ENCODE data around the gene IL12A. TPM values are rescaled to one million over a fixed set of nuclear protein-coding genes. Genes with fewer than 3 reads are reported as not detected.

Gene IL12A
- total and polyA plus RNA-seq, 2 of the 8 experiments (the other 6 are each of a cell fraction or from before 2014, with no cell fraction given): 0.41 to 0.92 TPM

DNA sequence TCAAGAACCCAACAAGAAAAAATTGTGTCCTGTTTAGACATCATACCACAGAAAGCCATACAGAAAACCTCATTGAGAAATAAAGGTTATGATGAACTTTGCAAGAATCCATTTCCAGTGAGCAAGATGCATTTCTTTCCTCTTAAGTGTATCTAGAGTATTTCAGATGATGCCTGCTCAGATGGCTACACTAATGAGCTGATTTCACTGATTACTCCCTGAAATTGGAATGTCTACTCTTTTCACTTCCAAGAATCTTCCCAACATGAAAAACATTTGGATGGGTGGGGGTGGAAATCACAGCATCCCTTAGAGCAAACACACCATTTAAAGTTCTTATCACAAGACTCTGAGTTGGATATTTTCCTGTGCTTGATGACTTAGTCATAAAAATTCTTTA is 41.4 kb upstream of the IL12A start:
- ChIA-PET CTCF (ENCODE audit: partially characterized antibody) (interaction anchor here (1.0 to 3.2 kb wide), 5 partner anchors 39 to 129 kb away, joined by 3 to 13 read pairs (median 3); no protein-coding TSS in a partner anchor), POLR2A (ENCODE audit: partially characterized antibody) (no interaction called here)
- FAIRE-seq: no peak

More for the DNA sequence above, 41.4 kb upstream of the IL12A start:
- no peaks in the 10 kb centered on the region for H3K27me3 ChIP-seq (replicated peaks in 1 of 4; ENCODE audit: control insufficient read depth in 3 of 4, extremely low read depth in 1 of 4, insufficient read depth in 3 of 4, low read length in 3 of 4)
- H2BK5ac ChIP-seq (ENCODE audit: low read depth, low read length): no peak overlapping the region
- no peak overlapping the region for H4K8ac ChIP-seq (ENCODE audit: extremely low read depth, insufficient read depth, low read length)
- H3K4me2 ChIP-seq (ENCODE audit: insufficient read depth in 1 of 2, low read depth in 2 of 2, low read length in 2 of 2): no peak overlapping the region
- H4K20me1 ChIP-seq (replicated peaks in 1 of 2; ENCODE audit: control insufficient read depth in 1 of 2, insufficient read depth in 2 of 2, low read length in 2 of 2): no peaks in the 10 kb centered on the region
- no peaks in the 10 kb centered on the region for H3K79me2 ChIP-seq (ENCODE audit: control insufficient read depth in 1 of 2, insufficient read depth in 2 of 2, low read length in 2 of 2)
- DNase-seq (ENCODE audit: low read depth in 1 of 2, low spot score in 2 of 2): no peak
- H2AK5ac ChIP-seq (ENCODE audit: low read depth, low read length): no peak overlapping the region
- no peak overlapping the region for H3K4ac ChIP-seq (replicated peaks; ENCODE audit: insufficient read length, low read depth, low read length)
- H3K79me1 ChIP-seq (ENCODE audit: low read depth, low read length): no peaks in the 10 kb centered on the region
- H2BK12ac ChIP-seq (ENCODE audit: low read depth, low read length): no peak overlapping the region
- H3K9me3 ChIP-seq (ENCODE audit: insufficient read depth in 2 of 2, low read depth in 1 of 2, low read length in 1 of 2): peaks cover 0 to 2% of the 10 kb centered on the region in 2 experiments; a peak in 1 of 4 replicates
- no peak overlapping the region for H3K56ac ChIP-seq (replicated peaks; ENCODE audit: insufficient read length, low read depth, low read length)
- H3K36me3 ChIP-seq (ENCODE audit: control insufficient read depth in 2 of 4, insufficient read depth in 4 of 4, low read length in 3 of 4): no peaks in the 10 kb centered on the region
- no peak overlapping the region for H3K18ac ChIP-seq (ENCODE audit: extremely low read depth, low read length)
- no peak overlapping the region for H4K91ac ChIP-seq (replicated peaks; ENCODE audit: insufficient read length, low read length)
- no peak overlapping the region for H2BK20ac ChIP-seq (ENCODE audit: low read length)
- no peak overlapping the region for H3K9ac ChIP-seq (replicated peaks in 1 of 4; ENCODE audit: extremely low read depth in 1 of 4, low read depth in 3 of 4, low read length in 3 of 4)
- no peak for TF ChIP-seq SP4 (IDR thresholded peaks at IDR 0.05; ENCODE audit: low read length)
- no peak for TF ChIP-seq MAFK (IDR thresholded peaks at IDR 0.05; ENCODE audit: low read depth, low read length)
- TF ChIP-seq RFX5 (IDR thresholded peaks at IDR 0.05; ENCODE audit: borderline replicate concordance, low read depth, low read length): no peak
- TF ChIP-seq RNF2 (IDR thresholded peaks at IDR 0.05; ENCODE audit: borderline replicate concordance, low read depth, low read length, missing control alignments, poor library complexity, severe bottlenecking): no peak
- TF ChIP-seq, protein P1, sequence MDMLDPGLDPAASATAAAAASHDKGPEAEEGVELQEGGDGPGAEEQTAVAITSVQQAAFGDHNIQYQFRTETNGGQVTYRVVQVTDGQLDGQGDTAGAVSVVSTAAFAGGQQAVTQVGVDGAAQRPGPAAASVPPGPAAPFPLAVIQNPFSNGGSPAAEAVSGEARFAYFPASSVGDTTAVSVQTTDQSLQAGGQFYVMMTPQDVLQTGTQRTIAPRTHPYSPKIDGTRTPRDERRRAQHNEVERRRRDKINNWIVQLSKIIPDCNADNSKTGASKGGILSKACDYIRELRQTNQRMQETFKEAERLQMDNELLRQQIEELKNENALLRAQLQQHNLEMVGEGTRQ (IDR thresholded peaks at IDR 0.05; ENCODE audit: low read length): no peak
- TF ChIP-seq, protein P2, sequence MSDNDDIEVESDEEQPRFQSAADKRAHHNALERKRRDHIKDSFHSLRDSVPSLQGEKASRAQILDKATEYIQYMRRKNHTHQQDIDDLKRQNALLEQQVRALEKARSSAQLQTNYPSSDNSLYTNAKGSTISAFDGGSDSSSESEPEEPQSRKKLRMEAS (IDR thresholded peaks at IDR 0.05): no peak
- no peak for TF ChIP-seq CEBPB (IDR thresholded peaks at IDR 0.05; ENCODE audit: low read depth, low read length)
- no peak overlapping the region for H3K27ac ChIP-seq (ENCODE audit: low read depth, low read length)
- H3K14ac ChIP-seq (ENCODE audit: insufficient read length): no peak overlapping the region
- no peak overlapping the region for H2BK120ac ChIP-seq (replicated peaks; ENCODE audit: low read depth, low read length)
- H3K4me3 ChIP-seq (ENCODE audit: extremely low read depth in 1 of 4, insufficient read depth in 2 of 4, low read depth in 3 of 4, low read length in 4 of 4): no peak overlapping the region
- no peak overlapping the region for H2AFZ ChIP-seq (ENCODE audit: low read length)
- no peaks in the 10 kb centered on the region for H3K23me2 ChIP-seq (ENCODE audit: low read depth, low read length)
- H3K23ac ChIP-seq (ENCODE audit: insufficient read length): no peak overlapping the region
- no peaks in the 10 kb centered on the region for H3K4me1 ChIP-seq (replicated peaks in 1 of 4; ENCODE audit: control insufficient read depth in 3 of 4, insufficient read depth in 4 of 4, low read length in 3 of 4)
- H2BK15ac ChIP-seq (ENCODE audit: low read length): no peak overlapping the region
- no peak overlapping the region for H4K5ac ChIP-seq (ENCODE audit: insufficient read length, low read depth, low read length)
